ENCODE results near the gene TMA7B. TPM values are rescaled to one million over a fixed set of nuclear protein-coding genes. Genes with fewer than 3 reads are reported as not detected.

Gene TMA7B
- total RNA-seq, 1 experiment from 2014 or later: not detected

DNA sequence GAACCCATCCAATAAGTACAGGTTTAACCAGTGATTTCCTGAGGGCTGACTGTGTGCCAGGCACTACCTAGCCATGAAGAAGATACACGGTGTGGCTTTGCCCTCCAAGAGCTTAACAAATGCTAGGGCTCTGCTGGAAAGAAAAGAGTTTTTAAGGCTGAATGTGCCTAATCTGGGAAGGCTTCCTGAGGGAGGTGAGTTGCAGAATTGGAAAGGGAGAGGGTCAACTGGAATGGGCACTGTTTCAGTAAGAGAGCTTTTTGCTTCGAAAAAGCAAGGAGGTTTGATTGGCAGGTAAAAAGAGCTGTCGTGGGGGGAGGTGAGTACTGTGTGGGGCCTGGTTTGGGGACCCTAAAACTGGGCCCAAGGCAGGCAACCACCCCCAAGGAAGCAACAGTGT is 37.2 kb downstream of the TMA7B start:
- Histone ChIP-seq H3K27ac (ENCODE audit: low read length) (no peak overlapping the region), H3F3A (ENCODE audit: low read length, unreplicated experiment) (no peaks in the 10 kb centered on the region), H3K36me3 (ENCODE audit: low read depth, low read length) (no peaks in the 10 kb centered on the region), H3K4me1 (ENCODE audit: insufficient read depth, low read length) (peaks cover 28% of the 10 kb centered on the region), H3K9ac (ENCODE audit: low read length) (no peak overlapping the region), H3K4me2 (ENCODE audit: low read length) (peak overlapping the region; percentile 49; the same call in 1 of the 2 replicates), H4K20me1 (ENCODE audit: low read length) (0 out of 2 replicates have a peak, but pooled peaks cover 4% of the 10 kb centered on the region), H3K4me3 (ENCODE audit: low read length) (no peak overlapping the region), H3K79me2 (ENCODE audit: low read length) (peaks cover 17% of the 10 kb centered on the region), H3K9me3 (ENCODE audit: low read length) (no peaks in the 10 kb centered on the region), H3K27me3 (ENCODE audit: low read length) (no peaks in the 10 kb centered on the region), H2AFZ (ENCODE audit: low read length) (no peak overlapping the region), H3K9me2 (replicated peaks; ENCODE audit: low read length) (no peaks in the 10 kb centered on the region)
- intact Hi-C loops (cut with micrococcal nuclease): no loop called here
- POLR2A ChIA-PET (ENCODE audit: unreplicated experiment): no interaction called here
- BruUV-seq (replicated peaks): no TSS peak
- no peak for TF ChIP-seq EZH2phosphoT487 (IDR thresholded peaks at IDR 0.05; ENCODE audit: borderline replicate concordance, low read length)
- TF ChIP-seq EZH2 (IDR thresholded peaks at IDR 0.05; ENCODE audit: low read length, unreplicated experiment): no peak
- TF ChIP-seq, protein P1, sequence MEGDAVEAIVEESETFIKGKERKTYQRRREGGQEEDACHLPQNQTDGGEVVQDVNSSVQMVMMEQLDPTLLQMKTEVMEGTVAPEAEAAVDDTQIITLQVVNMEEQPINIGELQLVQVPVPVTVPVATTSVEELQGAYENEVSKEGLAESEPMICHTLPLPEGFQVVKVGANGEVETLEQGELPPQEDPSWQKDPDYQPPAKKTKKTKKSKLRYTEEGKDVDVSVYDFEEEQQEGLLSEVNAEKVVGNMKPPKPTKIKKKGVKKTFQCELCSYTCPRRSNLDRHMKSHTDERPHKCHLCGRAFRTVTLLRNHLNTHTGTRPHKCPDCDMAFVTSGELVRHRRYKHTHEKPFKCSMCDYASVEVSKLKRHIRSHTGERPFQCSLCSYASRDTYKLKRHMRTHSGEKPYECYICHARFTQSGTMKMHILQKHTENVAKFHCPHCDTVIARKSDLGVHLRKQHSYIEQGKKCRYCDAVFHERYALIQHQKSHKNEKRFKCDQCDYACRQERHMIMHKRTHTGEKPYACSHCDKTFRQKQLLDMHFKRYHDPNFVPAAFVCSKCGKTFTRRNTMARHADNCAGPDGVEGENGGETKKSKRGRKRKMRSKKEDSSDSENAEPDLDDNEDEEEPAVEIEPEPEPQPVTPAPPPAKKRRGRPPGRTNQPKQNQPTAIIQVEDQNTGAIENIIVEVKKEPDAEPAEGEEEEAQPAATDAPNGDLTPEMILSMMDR (conservative IDR thresholded peaks at IDR 0.05; ENCODE audit: low read depth, low read length): no peak
- CTCF ChIA-PET: no interaction called here
- ATAC-seq (no peak), DNase-seq (no peak)

DNA sequence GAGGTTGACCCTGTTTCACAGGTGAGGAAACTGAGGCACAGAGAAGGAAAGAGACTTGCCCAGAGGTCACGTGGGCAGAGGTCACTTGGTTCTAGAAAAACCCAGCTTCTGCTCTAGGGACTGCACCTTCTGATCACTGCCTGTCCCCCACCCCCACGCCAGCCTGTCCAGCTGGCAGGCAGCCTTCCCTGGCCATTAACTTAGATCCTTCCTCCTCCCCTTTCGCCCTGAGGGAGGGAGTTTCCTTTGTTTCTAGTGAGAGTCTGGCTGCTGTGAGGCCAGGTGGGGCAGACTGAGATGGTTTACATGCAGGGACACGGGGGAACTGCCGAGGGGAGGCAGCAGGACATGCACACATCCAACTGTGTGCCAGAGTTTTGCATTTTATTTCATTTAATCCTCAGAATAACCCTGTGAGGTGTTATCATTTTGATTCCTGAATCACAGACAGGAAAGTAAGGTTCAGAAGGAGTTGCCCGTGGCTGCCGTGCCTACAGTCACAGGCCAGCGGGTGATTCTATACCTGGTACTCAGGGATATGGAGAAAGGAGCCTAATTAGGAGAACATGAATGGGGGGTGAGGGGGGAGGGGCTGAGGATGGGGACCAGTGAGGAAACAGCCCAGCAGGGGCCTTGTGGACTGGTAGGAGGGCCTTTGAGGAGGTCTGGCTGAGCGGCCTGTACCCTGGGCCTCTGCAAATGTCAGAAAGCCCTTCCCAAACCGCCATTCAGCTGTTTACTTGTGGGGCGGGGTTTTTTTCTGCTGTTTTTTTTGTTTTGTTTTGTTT is 37.9 kb downstream of the TMA7B start:
- Histone ChIP-seq H3K9ac (ENCODE audit: low read length) (no peak overlapping the region), H3K4me2 (ENCODE audit: low read length) (peak overlapping the region; percentile 49), H3K9me2 (replicated peaks; ENCODE audit: low read length) (no peaks in the 10 kb centered on the region), H3K4me1 (ENCODE audit: insufficient read depth, low read length) (peaks cover 28% of the 10 kb centered on the region), H3F3A (ENCODE audit: low read length, unreplicated experiment) (no peaks in the 10 kb centered on the region), H3K27me3 (ENCODE audit: low read length) (no peaks in the 10 kb centered on the region), H2AFZ (ENCODE audit: low read length) (no peak overlapping the region), H3K36me3 (ENCODE audit: low read depth, low read length) (no peaks in the 10 kb centered on the region), H3K9me3 (ENCODE audit: low read length) (no peaks in the 10 kb centered on the region), H3K4me3 (ENCODE audit: low read length) (no peak overlapping the region; the same call in 1 of the 2 replicates), H3K79me2 (ENCODE audit: low read length) (peaks cover 17% of the 10 kb centered on the region), H3K27ac (ENCODE audit: low read length) (no peak overlapping the region), H4K20me1 (ENCODE audit: low read length) (0 out of 2 replicates have a peak, but pooled peaks cover 4% of the 10 kb centered on the region)
- ChIA-PET CTCF (no interaction called here), POLR2A (ENCODE audit: unreplicated experiment) (no interaction called here)
- no TSS peak for BruUV-seq (replicated peaks)
- intact Hi-C loops (cut with micrococcal nuclease): no loop called here
- ATAC-seq: peak; percentile 42
- no peak for TF ChIP-seq EZH2phosphoT487 (IDR thresholded peaks at IDR 0.05; ENCODE audit: borderline replicate concordance, low read length)
- no peak for TF ChIP-seq EZH2 (IDR thresholded peaks at IDR 0.05; ENCODE audit: low read length, unreplicated experiment)
- TF ChIP-seq, protein P1 (conservative IDR thresholded peaks at IDR 0.05; ENCODE audit: low read depth, low read length): no peak
- DNase-seq: peak; percentile 61

DNA sequence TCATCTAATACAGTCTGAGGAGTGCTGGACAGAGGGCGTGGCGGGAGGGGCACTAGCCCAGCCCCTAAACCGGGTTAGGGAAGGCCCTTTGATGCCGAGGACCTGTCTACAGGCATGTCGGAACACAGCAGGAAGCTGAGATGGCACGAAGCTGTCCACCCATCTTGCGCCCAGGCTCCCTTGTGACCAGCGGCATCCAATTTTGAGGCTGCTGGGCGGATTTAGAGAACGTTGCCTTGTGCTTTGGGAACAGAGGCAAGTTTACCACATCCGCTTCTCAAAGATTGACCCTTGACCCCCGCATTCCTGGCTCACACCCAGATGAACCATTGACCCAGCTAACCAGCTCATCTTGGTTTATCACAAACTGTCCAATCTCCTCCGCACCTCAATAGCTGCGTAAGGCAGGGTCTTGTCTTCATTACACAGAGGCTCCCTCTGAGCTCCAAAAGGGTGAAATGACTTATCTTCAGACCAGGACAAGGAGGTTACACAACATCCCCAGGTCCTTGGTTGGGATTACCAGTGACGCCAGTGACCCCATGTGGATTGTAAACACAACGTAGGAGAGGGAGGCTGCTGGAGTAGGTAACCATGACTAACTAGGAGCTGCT is 39.1 kb downstream of the TMA7B start:
- DNase-seq: no peak
- TF ChIP-seq EZH2 (IDR thresholded peaks at IDR 0.05; ENCODE audit: low read length, unreplicated experiment) (no peak), EZH2phosphoT487 (IDR thresholded peaks at IDR 0.05; ENCODE audit: borderline replicate concordance, low read length) (no peak)
- TF ChIP-seq, protein P1 (conservative IDR thresholded peaks at IDR 0.05; ENCODE audit: low read depth, low read length): no peak
- no peak overlapping the region for H3K4me2 ChIP-seq (ENCODE audit: low read length)
- H3K9ac ChIP-seq (ENCODE audit: low read length): no peak overlapping the region
- BruUV-seq (replicated peaks): no TSS peak
- no peaks in the 10 kb centered on the region for H3K36me3 ChIP-seq (ENCODE audit: low read depth, low read length)
- no peak for ATAC-seq
- 0 out of 2 replicates have a peak, but pooled peaks cover 4% of the 10 kb centered on the region for H4K20me1 ChIP-seq (ENCODE audit: low read length)
- no peak overlapping the region for H3K27ac ChIP-seq (ENCODE audit: low read length)
- peaks cover 28% of the 10 kb centered on the region for H3K4me1 ChIP-seq (ENCODE audit: insufficient read depth, low read length)
- H3K27me3 ChIP-seq (ENCODE audit: low read length): no peaks in the 10 kb centered on the region
- intact Hi-C loops (cut with micrococcal nuclease): no loop called here
- CTCF ChIA-PET: no interaction called here
- H3K4me3 ChIP-seq (ENCODE audit: low read length): no peak overlapping the region
- H3F3A ChIP-seq (ENCODE audit: low read length, unreplicated experiment): no peaks in the 10 kb centered on the region
- POLR2A ChIA-PET (ENCODE audit: unreplicated experiment): no interaction called here
- H3K79me2 ChIP-seq (ENCODE audit: low read length): peaks cover 17% of the 10 kb centered on the region
- no peak overlapping the region for H2AFZ ChIP-seq (ENCODE audit: low read length)
- H3K9me2 ChIP-seq (replicated peaks; ENCODE audit: low read length): no peaks in the 10 kb centered on the region
- H3K9me3 ChIP-seq (ENCODE audit: low read length): no peaks in the 10 kb centered on the region
